Measurements from ENCODE around the gene TGIF2.
"Not testable (repeated sequence)": the region's sequence is repeated elsewhere in the genome, so short reads cannot be mapped to it uniquely, and the experiment has no call there.

Gene TGIF2

DNA sequence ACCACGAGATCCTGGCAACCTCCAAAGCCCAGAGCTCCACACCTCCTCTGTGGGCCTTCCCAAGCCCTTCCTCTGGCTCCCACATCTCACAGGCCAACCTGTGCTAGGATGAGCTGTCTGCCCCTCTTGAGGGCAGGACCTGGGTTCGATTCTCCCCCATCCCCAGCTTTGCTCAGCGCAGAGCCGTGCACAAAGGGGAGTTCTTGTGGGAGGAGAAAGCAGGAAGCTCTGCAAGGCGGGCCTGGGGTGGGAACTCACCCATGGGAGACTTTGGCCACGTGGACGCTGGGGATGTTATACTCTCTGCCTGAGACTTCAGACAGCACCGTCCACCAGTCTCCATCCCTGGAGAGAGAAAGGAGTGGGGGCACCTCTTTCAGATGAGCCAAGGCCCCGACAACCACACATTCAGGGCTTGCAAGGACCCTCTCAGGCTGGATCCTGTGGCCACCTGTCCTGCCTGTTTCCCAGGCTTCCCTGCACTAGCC is 59.9 kb downstream of the TGIF2 start:
- Histone ChIP-seq H3K4me2 (ENCODE audit: low read length) (no peak overlapping the region), H3K27ac (ENCODE audit: low read length) (no peak overlapping the region), H3K27me3 (ENCODE audit: low read depth, low read length) (no peaks in the 10 kb centered on the region), H3K36me3 (replicated peaks; ENCODE audit: low read depth, low read length) (no peaks in the 10 kb centered on the region), H3K9ac (ENCODE audit: low read length) (no peak overlapping the region), H3K4me1 (ENCODE audit: low read length) (no peaks in the 10 kb centered on the region), H3K4me3 (ENCODE audit: low read length) (no peak overlapping the region), H3K9me3 (ENCODE audit: insufficient read depth, low read length) (no peaks in the 10 kb centered on the region), H2AFZ (ENCODE audit: low read depth, low read length) (no peak overlapping the region), H4K20me1 (ENCODE audit: insufficient read depth, low read length) (no peaks in the 10 kb centered on the region), H3K79me2 (ENCODE audit: low read length) (no peaks in the 10 kb centered on the region)
- TF ChIP-seq CTCF (IDR thresholded peaks at IDR 0.05; ENCODE audit: low read depth, low read length) (no peak), EZH2phosphoT487 (IDR thresholded peaks at IDR 0.05; ENCODE audit: low read depth) (no peak)

- Histone ChIP-seq H3K4me3 (ENCODE audit: low read length) (no peak overlapping the region), H2AFZ (ENCODE audit: low read depth, low read length) (no peak overlapping the region), H3K9ac (ENCODE audit: low read length) (no peak overlapping the region), H3K36me3 (replicated peaks; ENCODE audit: low read depth, low read length) (no peaks in the 10 kb centered on the region), H3K27me3 (ENCODE audit: low read depth, low read length) (no peaks in the 10 kb centered on the region), H3K4me1 (ENCODE audit: low read length) (no peaks in the 10 kb centered on the region), H3K27ac (ENCODE audit: low read length) (no peak overlapping the region), H3K79me2 (ENCODE audit: low read length) (no peaks in the 10 kb centered on the region), H3K9me3 (ENCODE audit: insufficient read depth, low read length) (no peaks in the 10 kb centered on the region), H3K4me2 (ENCODE audit: low read length) (no peak overlapping the region), H4K20me1 (ENCODE audit: insufficient read depth, low read length) (no peaks in the 10 kb centered on the region)
- TF ChIP-seq CTCF (IDR thresholded peaks at IDR 0.05; ENCODE audit: low read depth, low read length) (no peak), EZH2phosphoT487 (IDR thresholded peaks at IDR 0.05; ENCODE audit: low read depth) (no peak)
Observed at GRCh38 chr20:36634342-36634741, 60.9 kb downstream of the TGIF2 start.

GRCh38 chr20:36638876-36639400 is 65.5 kb downstream of the TGIF2 start:
- H4K20me1 ChIP-seq (ENCODE audit: insufficient read depth, low read length) = not testable (repeated sequence)

DNA sequence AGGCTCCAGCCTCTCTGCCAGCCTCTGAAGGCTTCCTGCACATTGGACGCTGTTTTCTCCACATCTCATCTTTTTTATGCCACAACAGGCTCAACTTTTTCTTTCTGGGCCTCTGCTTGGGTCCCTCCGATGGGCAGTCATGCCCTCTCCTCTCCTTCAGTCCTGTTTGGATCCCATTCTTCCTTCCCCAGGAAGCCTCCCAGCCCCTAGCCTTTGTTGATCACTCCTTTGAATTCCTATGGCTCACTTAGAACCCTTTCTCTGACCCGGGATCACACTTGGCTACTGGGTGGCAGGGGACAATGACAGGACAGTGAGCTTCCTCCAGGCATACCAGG is 68.1 kb downstream of the TGIF2 start:
- H3K79me2 ChIP-seq (ENCODE audit: low read length) = no peaks in the 10 kb centered on the region

More at GRCh38 chr20:36638876-36639400, 65.5 kb downstream of the TGIF2 start:
- H3K4me2 ChIP-seq (ENCODE audit: low read length); H2AFZ ChIP-seq (ENCODE audit: low read depth, low read length); H3K4me1 ChIP-seq (ENCODE audit: low read length); H3K9ac ChIP-seq (ENCODE audit: low read length); H3K4me3 ChIP-seq (ENCODE audit: low read length); H3K9me3 ChIP-seq (ENCODE audit: insufficient read depth, low read length); H3K27me3 ChIP-seq (ENCODE audit: low read depth, low read length); H3K36me3 ChIP-seq (replicated peaks; ENCODE audit: low read depth, low read length); H3K27ac ChIP-seq (ENCODE audit: low read length); H3K79me2 ChIP-seq (ENCODE audit: low read length): not testable (repeated sequence)

More for the DNA sequence above, 68.1 kb downstream of the TGIF2 start:
- H3K27me3 ChIP-seq (ENCODE audit: low read depth, low read length) = no peaks in the 10 kb centered on the region
- no peak overlapping the region for H2AFZ ChIP-seq (ENCODE audit: low read depth, low read length)
- no peak overlapping the region for H3K4me2 ChIP-seq (ENCODE audit: low read length)
- no peak overlapping the region for H3K27ac ChIP-seq (ENCODE audit: low read length)
- H3K4me1 ChIP-seq (ENCODE audit: low read length) = peaks cover 6% of the 10 kb centered on the region
- no peak overlapping the region for H3K4me3 ChIP-seq (ENCODE audit: low read length)
- no peaks in the 10 kb centered on the region for H3K36me3 ChIP-seq (replicated peaks; ENCODE audit: low read depth, low read length)
- H3K9ac ChIP-seq (ENCODE audit: low read length) = no peak overlapping the region
- TF ChIP-seq EZH2phosphoT487 (IDR thresholded peaks at IDR 0.05; ENCODE audit: low read depth) = no peak
- TF ChIP-seq CTCF (IDR thresholded peaks at IDR 0.05; ENCODE audit: low read depth, low read length) = no peak
- H3K9me3 ChIP-seq (ENCODE audit: insufficient read depth, low read length) = no peaks in the 10 kb centered on the region
- no peaks in the 10 kb centered on the region for H4K20me1 ChIP-seq (ENCODE audit: insufficient read depth, low read length)
